CD4-positive, alpha-beta T cell treated with Interleukin-4 for 1 hour (primary cell): Measurements from ENCODE around the gene MCTP1.
"Not testable (repeated sequence)": the region's sequence is repeated elsewhere in the genome, so short reads cannot be mapped to it uniquely, and the experiment has no call there.

Source experiments
- DNase-seq, 2 donors: peaks; one replicate each; pipeline ENCODE4 v3.0.0-alpha.2; 2020 to 2022

The MCTP1 gene

DNA sequence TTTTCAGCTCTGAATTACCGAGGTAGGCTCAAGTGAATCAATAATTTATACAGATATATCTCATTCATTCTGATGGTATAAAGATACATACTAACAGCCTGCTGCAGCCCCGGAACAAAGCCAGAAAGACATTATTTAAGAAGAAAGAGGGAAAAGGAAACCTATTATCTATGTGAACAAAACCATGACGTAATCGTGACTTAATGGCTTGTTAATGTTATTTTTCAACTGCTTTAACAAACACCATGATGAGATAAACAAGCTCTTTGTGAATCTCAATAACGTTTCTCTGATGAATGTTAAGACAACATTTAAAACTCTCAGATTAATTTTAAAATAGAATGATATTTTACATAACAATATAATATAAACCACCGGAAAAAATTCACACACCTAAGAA, 429.4 kb downstream of the MCTP1 start:
- DNase-seq, result no peak

DNA sequence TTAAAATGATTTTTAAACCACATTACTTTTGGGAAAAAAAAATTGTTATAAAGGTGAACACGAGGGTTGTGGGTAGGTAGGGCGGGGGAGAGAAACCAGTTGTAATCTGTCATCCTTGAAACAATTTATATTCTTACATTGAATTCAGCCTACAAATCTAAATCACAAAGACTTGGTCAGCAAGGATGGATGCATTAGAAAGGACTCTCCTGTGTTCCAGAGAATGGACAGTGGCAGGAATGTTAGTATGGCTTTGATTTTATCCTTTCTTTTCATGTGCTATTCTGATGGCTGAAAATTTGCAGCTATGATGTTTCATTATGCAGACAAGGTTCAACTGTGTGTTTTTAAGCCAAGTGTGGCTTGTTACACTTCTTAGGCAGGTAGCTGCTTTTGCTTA, 431.8 kb downstream of the MCTP1 start:
- DNase-seq, result no peak

GRCh38 chr5:94850960-94851359, 433.9 kb downstream of the MCTP1 start:
- no peak for DNase-seq

DNA sequence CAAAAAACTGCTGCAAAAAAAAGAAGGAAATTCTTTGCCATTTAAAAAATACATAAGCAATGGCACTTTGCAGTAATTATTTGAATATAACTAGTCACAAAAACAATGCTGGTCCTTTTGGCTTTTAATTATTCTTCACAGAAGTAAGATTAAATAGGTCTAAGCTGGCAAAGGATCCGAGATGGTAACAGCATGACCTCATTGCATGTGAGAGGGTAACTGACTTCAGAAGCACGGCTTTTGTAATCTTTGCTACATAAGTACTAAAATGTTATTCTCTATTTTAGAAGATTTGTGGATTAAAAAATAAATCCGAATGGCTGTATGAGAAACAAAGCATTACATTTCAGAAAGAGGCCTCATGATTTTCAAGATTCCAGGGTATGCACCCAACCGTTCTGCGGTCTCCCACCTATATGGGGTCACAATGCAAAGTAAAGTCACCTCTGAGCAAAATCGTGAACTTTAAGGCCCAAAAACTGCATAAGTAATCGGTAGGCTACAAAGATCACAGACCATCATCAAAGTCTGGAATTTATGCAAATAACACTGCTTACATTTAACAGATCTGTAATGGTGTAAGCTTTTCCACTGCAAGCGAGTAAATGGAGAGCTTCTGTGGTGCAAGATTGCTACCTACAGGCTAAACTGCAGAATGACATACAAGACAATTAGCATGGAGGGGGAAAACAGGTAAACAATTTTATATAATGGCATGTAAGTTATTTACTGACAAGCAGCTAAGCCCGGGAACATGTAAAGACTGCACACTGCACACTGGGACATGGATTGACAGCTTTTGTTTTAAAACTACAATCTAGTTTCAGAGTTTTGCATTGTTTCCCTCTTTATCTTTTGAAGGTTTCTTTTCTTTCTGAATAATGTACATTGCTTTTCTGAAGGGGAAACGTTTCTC, 434.8 kb downstream of the MCTP1 start:
- peak; percentile 13 to 57 for DNase-seq

DNA sequence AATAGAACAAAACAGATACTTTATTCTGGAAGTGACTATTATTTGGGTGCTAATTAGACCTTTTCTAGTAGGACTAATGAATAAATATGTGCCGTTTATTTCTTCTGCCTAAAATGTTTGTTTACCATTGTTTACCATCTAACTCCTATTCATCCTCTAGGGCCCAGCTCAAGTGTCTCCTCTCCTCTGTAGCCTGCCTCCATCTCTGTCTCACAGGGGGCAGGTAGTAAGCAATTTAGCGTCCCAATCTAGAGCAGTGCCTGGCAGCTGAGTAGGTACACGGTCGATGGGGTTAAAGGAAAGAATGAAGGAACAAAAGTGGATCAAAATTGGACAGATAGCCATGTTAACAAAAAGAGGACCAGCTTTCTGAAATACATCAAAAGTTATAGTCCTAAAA, 435.6 kb downstream of the MCTP1 start:
- no peak for DNase-seq

GRCh38 chr5:94847726-94848125, 437.2 kb downstream of the MCTP1 start:
- no peak for DNase-seq

DNA sequence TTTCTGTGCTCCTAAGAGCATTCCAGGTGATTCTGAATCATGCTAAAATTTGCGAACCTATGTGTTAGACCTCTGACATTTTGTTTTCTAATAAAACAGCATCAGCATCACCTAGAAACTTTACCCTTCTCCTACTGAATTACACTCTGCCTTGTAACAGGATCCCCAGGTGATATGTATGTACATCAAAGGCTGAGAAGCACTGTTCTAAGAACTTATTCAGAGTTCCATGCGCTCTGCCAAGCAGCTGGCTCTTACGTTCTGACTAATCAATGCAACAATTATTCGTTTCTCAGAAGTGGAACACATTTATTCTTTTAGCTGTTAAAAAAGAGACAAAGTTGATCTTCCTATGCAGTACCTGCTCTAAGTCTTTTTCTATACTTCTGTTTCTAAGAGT, 437.9 kb downstream of the MCTP1 start:
- DNase-seq, result no peak

DNA sequence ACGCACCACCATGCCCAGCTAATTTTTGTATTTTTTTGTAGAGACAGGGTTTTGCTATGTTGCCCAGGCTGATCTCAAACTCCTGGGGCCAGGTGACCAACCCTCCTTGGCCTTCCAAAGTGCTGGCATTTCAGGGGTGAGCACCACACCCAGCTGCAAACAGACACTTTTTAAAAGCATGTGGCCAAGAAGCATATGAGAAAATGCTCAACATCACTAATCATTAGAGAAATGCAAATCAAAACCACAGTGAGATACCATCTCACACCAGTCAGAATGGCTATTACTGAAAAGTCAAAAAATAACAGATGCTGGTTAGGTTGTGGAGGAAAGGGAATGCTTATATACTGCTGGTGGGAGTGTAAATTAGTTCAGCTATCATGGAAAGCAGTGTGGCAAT, 439.2 kb downstream of the MCTP1 start:
- not testable (repeated sequence) for DNase-seq

DNA sequence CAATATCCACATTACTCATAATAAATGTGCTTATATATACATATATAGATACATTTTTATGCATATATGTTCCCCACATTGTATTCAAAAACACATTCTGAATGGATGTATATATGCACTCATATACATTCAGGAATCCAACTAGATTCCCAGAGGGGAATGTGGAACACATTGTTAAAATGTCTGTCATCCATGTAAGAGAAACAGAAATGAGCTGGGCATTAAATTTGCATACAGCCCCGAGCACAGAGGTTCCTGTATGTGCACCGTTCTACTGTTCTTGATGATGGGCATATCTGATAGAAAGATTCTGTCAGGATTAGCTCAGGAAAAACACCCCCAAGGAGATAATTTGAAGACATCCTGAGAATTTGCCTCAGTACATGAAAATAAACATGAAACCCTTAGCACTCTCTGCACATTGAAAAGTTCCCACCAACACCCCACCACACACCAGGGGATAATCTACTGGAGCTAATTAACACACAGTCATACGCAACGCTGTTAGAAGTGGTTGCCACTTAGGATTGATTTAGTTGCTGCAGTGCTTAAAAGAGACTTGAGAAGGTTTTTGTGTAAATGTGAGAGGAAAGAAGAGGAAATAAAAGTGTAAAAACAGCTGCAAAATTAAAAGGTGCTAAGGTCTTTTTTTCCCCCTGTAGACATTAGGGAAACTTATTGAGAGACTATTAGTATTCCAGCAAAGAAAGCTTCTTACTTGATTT, 443.1 kb downstream of the MCTP1 start:
- no peak for DNase-seq

DNA sequence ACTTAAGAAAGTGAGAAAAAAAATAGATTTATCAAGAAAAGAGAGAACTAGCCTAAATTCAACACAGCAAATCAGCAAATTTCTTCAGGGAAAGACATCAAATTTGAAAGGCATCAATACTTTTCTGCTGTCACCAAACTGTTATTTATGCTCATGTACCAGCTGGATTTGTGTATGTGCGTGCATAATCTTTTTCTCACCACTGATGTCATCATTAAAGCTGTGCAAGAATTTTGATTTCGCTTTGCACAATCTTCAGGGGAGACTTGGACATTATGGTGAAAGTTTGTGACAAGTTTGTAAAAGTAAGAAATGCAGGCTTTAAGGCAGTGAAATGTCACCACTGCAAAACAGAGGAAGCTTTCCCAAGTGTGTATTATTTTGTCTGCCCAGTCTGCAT, 451.0 kb downstream of the MCTP1 start:
- no peak for DNase-seq

GRCh38 chr5:94832685-94833084, 452.2 kb downstream of the MCTP1 start:
- no peak for DNase-seq

DNA sequence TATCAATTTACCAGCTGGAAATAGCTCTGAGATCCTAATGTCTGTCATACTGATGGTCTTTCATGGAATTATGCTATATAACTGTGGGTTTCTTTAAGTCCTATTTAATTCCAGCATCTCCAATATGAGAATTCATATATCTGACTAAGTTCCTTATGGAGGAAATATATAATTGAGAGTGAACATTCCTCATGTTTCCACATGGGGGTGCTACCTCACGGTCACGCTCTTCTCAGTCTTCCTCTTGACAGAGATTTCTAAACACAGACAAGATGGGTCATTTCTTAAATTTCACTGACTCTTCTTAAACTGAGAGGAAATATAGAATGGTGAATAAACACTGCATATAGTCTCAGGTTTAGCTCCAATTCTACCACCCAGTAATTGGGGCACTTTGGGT, 454.4 kb downstream of the MCTP1 start:
- no peak for DNase-seq

- DNase-seq, result not testable (repeated sequence)
Measured at GRCh38 chr5:94828222-94828621, 456.7 kb downstream of the MCTP1 start.

GRCh38 chr5:94820488-94820887, 464.4 kb downstream of the MCTP1 start:
- DNase-seq, result no peak

- no peak for DNase-seq
Measured at GRCh38 chr5:94818904-94819303, 466.0 kb downstream of the MCTP1 start.

DNA sequence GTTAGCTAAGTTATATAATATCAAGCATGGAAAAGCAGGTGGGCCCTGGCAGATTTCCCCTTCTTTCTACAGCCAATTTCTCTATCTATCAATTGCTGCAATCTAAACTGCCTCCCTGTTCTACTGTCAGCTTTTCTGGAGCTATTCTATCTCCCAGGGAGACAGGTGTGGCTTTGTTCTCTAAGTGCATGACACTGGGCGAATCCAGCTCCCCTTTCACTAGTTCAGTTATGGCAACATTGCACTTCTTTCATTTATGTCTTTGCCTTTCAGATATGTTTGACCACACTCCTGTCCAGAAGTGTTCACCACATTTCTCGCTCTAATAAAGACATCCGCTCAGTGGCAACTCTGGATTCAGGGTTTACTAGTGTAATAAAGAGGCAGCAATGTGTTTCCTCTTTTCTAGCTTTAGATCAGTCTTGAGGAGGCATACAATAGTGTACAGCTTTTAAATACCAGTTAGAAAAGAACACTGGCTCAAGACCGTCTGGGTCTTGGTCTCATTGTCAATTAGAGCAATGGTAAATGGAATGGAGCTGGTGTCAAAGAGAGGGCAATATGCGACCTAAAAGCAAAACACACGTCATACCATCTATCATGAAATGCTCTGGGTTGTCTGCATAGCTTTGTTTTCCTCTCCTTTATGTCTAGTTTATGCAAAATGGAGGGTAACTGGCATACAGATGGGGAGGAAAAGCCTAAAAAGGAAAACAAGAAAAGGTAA, 469.4 kb downstream of the MCTP1 start:
- no peak for DNase-seq

DNA sequence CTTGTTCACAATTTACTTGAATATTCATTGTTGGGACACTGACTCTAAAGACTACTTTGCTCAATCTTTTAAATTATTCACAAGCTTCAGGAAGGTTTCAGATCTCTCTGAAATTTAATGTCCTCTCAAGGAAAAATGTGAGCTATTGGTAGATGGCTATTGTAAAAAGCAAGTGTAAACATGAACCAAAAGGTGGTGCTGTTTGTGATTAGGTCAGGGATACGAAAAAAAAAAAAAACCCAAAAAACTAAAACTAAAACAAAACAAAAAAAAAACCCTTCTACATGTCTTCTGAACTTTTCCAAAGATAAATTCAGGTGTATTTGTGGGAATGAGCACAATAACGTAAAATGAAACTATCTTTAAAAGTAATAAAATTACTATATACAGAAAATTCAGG, 472.7 kb downstream of the MCTP1 start:
- no peak for DNase-seq

- no peak for DNase-seq
Measured at GRCh38 chr5:94811331-94811730, 473.6 kb downstream of the MCTP1 start.

DNA sequence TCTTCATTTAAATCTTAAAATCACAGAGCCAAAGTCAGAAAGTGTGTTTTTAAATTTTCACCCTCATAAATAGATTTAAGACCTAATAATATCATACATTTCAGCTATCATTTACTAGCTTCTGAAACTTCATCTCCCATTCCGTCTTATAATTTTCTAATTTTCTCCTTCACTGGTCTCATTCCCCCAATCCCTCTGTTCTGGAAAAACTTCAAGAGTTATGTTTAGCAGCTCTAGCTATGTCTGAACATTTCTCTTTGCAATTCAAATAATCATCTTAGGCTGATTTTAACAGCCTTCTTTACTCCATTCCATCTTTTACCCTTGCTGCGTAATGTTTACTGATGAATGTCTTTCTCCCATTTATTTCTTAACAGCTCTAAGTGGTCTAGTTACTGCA, 474.0 kb downstream of the MCTP1 start:
- DNase-seq, result no peak

- no peak for DNase-seq
Measured at GRCh38 chr5:94810281-94810680, 474.6 kb downstream of the MCTP1 start.

DNA sequence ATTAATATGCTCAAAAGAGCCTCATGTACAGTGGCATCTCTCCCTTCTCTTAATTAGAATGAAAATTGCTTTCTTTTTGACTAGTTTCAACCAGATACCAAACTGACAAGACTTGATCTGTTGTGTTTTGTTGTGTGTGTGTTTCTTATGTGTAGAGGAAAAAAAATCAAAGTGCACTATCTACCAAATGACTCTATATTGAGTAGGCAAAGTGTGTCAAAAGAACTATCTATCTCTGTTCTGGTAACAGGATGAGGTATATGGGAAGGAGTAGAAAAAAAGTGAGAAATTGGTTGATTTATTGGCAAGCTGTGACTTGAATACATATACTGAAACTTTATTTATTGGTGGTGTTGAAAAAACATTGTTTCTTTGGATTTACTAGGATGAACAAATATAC, 476.4 kb downstream of the MCTP1 start:
- no peak for DNase-seq

DNA sequence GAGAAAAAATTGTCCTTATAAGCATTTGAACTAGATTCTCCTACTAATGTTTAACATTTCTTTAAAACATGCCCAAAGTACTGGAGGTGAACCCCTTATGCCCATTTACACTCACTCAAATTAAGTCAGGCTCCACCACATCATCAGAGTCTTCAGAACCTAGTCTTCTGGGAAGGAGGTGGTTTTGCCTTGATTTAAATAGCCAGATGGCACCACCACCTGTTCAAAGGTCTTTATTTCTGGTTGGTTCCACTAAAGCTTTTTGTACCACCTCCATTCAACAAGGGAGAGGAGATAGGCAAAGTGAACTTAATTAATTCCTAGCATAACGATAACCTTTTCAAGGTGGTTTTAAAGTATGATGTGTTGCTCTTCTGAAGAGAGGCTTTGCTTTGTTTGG, 476.9 kb downstream of the MCTP1 start:
- no peak for DNase-seq

DNA sequence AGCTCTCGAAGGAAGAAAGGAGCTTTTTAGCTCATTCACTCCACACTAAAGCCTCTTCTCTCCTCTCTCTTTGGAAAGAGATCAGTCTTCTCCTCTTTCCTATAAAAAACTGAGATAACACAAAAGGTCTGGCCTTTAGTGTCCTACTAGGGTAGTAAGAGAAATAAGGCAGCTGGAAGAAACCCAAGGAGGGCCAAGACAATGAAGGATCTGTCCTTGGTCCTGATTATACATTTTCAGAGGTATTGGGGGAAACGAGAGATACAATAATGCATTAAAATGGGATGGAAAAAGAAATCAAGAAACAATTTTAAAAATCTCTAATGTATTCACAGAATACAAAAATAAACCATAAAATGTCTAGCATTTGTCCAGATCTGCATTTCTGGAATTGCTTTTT, 482.4 kb downstream of the MCTP1 start:
- no peak for DNase-seq

GRCh38 chr5:94796586-94796985, 488.3 kb downstream of the MCTP1 start:
- DNase-seq, result no peak
